Measurements from ENCODE around the gene ABCC4. TPM values are rescaled to one million over a fixed set of nuclear protein-coding genes. Genes with fewer than 3 reads are reported as not detected.

Gene ABCC4
- polyA plus RNA-seq, 1 experiment, result 140 TPM

DNA sequence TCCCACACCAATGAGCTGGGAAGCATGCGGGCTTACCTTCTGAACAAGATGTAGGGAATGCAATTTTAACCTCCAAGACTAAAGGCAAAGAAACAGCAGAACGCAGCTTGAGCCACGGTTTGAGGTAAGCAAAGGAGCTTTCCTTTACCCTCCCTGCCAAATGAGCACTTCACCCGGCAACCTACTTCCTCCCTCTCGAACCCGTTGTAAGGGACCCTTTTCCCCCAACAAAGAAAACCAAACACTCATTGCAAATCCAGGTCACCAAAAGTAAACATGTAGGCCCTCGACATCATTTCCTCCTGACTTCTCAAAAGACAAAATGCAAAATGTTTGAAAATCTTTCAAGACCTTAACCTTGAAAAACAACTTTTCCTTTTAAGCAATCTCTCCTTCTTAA, 65.3 kb downstream of the ABCC4 start:
- ChIA-PET POLR2A (no interaction called here), CTCF (interaction anchor here (0.6 kb wide), 1 partner anchor 46 kb away, joined by 3 read pairs; no protein-coding TSS in a partner anchor)
- H3K4me3 ChIP-seq (ENCODE audit: low read depth, low read length), result no peak overlapping the region
- H3K27ac ChIP-seq (ENCODE audit: low read depth, low read length), result no peak overlapping the region
- TF ChIP-seq, protein P1, sequence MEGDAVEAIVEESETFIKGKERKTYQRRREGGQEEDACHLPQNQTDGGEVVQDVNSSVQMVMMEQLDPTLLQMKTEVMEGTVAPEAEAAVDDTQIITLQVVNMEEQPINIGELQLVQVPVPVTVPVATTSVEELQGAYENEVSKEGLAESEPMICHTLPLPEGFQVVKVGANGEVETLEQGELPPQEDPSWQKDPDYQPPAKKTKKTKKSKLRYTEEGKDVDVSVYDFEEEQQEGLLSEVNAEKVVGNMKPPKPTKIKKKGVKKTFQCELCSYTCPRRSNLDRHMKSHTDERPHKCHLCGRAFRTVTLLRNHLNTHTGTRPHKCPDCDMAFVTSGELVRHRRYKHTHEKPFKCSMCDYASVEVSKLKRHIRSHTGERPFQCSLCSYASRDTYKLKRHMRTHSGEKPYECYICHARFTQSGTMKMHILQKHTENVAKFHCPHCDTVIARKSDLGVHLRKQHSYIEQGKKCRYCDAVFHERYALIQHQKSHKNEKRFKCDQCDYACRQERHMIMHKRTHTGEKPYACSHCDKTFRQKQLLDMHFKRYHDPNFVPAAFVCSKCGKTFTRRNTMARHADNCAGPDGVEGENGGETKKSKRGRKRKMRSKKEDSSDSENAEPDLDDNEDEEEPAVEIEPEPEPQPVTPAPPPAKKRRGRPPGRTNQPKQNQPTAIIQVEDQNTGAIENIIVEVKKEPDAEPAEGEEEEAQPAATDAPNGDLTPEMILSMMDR (IDR thresholded peaks at IDR 0.05; ENCODE audit: low read depth, low read length), result no peak
- DNase-seq (ENCODE audit: low read depth, low spot score), result no peak
- H3K9me3 ChIP-seq (ENCODE audit: control insufficient read depth, insufficient read depth, low read length), result no peaks in the 10 kb centered on the region
- no peaks in the 10 kb centered on the region for H3K27me3 ChIP-seq (ENCODE audit: control insufficient read depth, insufficient read depth, low read length)

DNA sequence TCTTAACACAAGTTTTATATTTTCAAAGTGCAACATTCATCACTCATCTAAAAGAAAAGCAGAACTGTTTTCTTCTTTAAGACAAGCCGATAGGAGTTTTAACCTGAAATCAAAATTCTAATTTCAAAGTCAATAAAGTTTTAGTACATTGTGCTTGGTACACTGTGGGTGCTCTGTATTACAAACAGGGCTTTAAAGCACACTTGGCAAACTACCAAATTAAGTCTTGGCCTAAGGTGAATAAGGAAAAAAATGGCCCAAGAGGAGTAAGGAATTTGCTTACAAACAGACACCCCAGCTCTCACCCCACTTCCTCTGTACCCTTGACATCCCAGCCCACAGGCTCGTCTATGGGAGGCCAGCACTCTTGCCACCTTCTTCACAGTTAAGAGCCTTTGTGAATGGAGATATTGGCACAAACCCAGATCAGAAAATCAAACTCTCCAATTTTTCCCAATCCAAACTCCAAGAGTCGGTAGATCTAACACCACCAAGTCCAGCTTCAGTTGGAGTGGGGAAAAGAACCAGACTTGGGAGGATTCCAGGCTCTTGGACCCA, 66.0 kb downstream of the ABCC4 start:
- Histone ChIP-seq H3K27me3 (ENCODE audit: control insufficient read depth, insufficient read depth, low read length) (no peaks in the 10 kb centered on the region), H3K9me3 (ENCODE audit: control insufficient read depth, insufficient read depth, low read length) (no peaks in the 10 kb centered on the region), H3K4me3 (ENCODE audit: low read depth, low read length) (no peak overlapping the region), H3K27ac (ENCODE audit: low read depth, low read length) (no peak overlapping the region)
- no peak for DNase-seq (ENCODE audit: low read depth, low spot score)
- TF ChIP-seq, protein P1 (IDR thresholded peaks at IDR 0.05; ENCODE audit: low read depth, low read length), result no peak
- POLR2A ChIA-PET, result no interaction called here
- CTCF ChIA-PET, result no interaction called here

DNA sequence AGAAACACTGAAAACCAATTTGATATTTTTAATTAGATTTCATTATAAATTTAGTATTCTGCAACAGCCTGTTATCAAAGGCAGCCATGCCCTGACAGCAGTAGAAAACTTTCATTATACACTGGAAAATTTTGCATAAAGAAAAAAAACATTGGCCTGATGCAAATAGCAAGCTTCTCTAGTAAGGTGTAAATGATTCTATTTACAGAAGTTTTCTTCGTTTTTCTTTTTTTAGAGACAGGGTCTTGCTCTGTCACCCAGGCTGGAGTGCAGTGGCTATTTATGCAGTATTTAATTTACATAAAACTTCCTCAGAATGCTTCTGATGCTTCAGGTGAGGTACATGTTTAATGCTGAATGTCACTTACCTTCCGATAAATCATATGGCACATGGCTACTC, 67.0 kb downstream of the ABCC4 start:
- TF ChIP-seq, protein P1 (IDR thresholded peaks at IDR 0.05; ENCODE audit: low read depth, low read length), result no peak
- no peaks in the 10 kb centered on the region for H3K9me3 ChIP-seq (ENCODE audit: control insufficient read depth, insufficient read depth, low read length)
- ChIA-PET POLR2A (no interaction called here), CTCF (no interaction called here)
- DNase-seq (ENCODE audit: low read depth, low spot score), result no peak
- no peaks in the 10 kb centered on the region for H3K27me3 ChIP-seq (ENCODE audit: control insufficient read depth, insufficient read depth, low read length)
- H3K4me3 ChIP-seq (ENCODE audit: low read depth, low read length), result no peak overlapping the region
- H3K27ac ChIP-seq (ENCODE audit: low read depth, low read length), result no peak overlapping the region

DNA sequence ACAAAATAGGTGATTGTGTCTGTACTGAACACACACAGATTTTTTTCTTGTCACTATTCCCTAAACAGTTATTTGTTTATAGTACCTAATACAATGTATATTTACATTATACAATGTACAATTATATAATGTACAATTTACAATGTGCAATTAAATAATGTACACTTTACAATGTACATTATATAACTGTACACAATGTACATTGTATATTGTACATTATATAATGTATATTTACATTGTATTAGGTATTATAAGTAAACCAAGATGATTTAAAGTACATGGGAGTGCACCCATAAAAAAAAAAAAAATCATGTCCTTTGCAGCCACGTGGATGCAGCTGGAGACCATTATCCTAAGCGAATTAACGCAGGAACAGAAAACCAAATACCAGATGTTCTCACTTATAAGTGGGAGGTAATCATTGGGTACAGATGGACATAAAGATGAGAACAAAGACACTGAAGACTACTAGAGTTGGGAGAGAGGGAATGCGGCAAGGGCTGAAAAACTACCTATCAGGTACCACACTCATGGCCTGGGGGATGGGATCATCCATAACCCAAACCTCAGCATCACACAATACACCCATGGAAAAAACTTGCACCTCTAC, 68.1 kb downstream of the ABCC4 start:
- TF ChIP-seq, protein P1 (IDR thresholded peaks at IDR 0.05; ENCODE audit: low read depth, low read length), result no peak
- Histone ChIP-seq H3K4me3 (ENCODE audit: low read depth, low read length) (no peak overlapping the region), H3K27me3 (ENCODE audit: control insufficient read depth, insufficient read depth, low read length) (no peaks in the 10 kb centered on the region), H3K9me3 (ENCODE audit: control insufficient read depth, insufficient read depth, low read length) (no peaks in the 10 kb centered on the region), H3K27ac (ENCODE audit: low read depth, low read length) (no peak overlapping the region)
- no peak for DNase-seq (ENCODE audit: low read depth, low spot score)
- ChIA-PET POLR2A (no interaction called here), CTCF (interaction anchor here (2.9 kb wide), 1 partner anchor 41 kb away, joined by 12 read pairs; no protein-coding TSS in a partner anchor)

DNA sequence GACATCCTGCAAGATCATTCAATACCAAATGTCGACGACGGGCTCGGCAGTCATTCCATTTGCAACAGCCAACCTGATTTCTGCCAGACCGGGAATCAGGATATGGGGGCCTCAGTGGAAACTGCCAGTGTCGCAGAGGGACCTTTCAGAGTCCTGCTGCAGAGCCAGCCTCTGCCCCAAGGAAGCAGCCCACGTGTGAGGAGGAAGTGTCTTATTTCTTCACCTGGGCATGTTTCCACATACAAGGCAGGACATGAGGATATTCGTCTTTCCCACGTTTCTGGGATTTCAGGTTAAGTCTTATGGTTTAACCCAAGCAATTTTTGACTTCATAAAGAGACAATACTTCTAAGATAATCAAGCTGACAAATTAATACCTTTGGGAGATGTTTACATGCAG, 69.9 kb downstream of the ABCC4 start:
- no peaks in the 10 kb centered on the region for H3K9me3 ChIP-seq (ENCODE audit: control insufficient read depth, insufficient read depth, low read length)
- no peaks in the 10 kb centered on the region for H3K27me3 ChIP-seq (ENCODE audit: control insufficient read depth, insufficient read depth, low read length)
- CTCF ChIA-PET, result interaction anchor here (2.9 kb wide), 1 partner anchor 39 kb away, joined by 12 read pairs; no protein-coding TSS in a partner anchor
- TF ChIP-seq, protein P1 (IDR thresholded peaks at IDR 0.05; ENCODE audit: low read depth, low read length), result no peak
- H3K4me3 ChIP-seq (ENCODE audit: low read depth, low read length), result no peak overlapping the region
- H3K27ac ChIP-seq (ENCODE audit: low read depth, low read length), result no peak overlapping the region
- no peak for DNase-seq (ENCODE audit: low read depth, low spot score)
- POLR2A ChIA-PET, result no interaction called here

Measured in AG04450 (cell line).